ENCODE measurements around the gene TNFRSF12A.

- TF ChIP-seq POLR2AphosphoS5 (IDR thresholded peaks at IDR 0.05), result no peak
- no peak for TF ChIP-seq CTCF (IDR thresholded peaks at IDR 0.05)
- no peak for TF ChIP-seq EP300 (IDR thresholded peaks at IDR 0.05)
Measured at GRCh38 chr16:3013998-3014690, 6.0 kb upstream of the TNFRSF12A start.
